H1 (cell line): ENCODE data around the gene LBHD1. TPM values are rescaled to one million over a fixed set of nuclear protein-coding genes. Genes with fewer than 3 reads are reported as not detected.

Source experiments
- CTCF ChIA-PET: fragments of 300-600 bp; sonication (Branson Sonifier 250); formaldehyde crosslinking; loops from one replicate; lab custom pipeline; 2021; ENCODE audit not compliant: partially characterized antibody; lab: Charles Lee
- POLR2A ChIA-PET: fragments of 300-600 bp; sonication (Branson Sonifier 250); formaldehyde crosslinking; loops from one replicate; lab custom pipeline; 2021; ENCODE audit warnings: inconsistent platforms; ENCODE audit not compliant: partially characterized antibody; lab: Charles Lee
- DNase-seq, 2 experiments: peaks; one replicate each; pipeline versions ENCODE4 v3.0.0 to v3.0.0-alpha.2; 2010 to 2022; ENCODE audit warnings: low spot score in 2 of 2, low read depth in 1 of 2, mixed read lengths in 1 of 2
- FAIRE-seq: peaks from 2 replicates; lab custom pipeline; 2011; peaks lifted over from hg19 to GRCh38; lab: Jason Lieb, UNC
- H2AFZ ChIP-seq: 2 replicates; pipeline ENCODE4 v1.8.1; 2012; ENCODE audit warnings: low read length, inconsistent platforms
- H2AK5ac ChIP-seq: 2 replicates; pipeline ENCODE4 v1.6.1; 2013; ENCODE audit warnings: low read depth, low read length
- H2BK120ac ChIP-seq: replicated peaks from 2 replicates; pipeline ENCODE3; 2013; ENCODE audit warnings: low read depth, low read length, inconsistent platforms
- H2BK12ac ChIP-seq: 2 replicates; pipeline ENCODE4 v1.6.1; 2013; ENCODE audit warnings: low read depth, low read length
- H2BK15ac ChIP-seq: 2 replicates; pipeline ENCODE4 v1.6.1; 2013; ENCODE audit warnings: low read length
- H2BK20ac ChIP-seq: 2 replicates; pipeline ENCODE4 v1.6.1; 2013; ENCODE audit warnings: low read length
- H2BK5ac ChIP-seq: 2 replicates; pipeline ENCODE4 v1.6.1; 2013; ENCODE audit warnings: low read depth, low read length
- H3K14ac ChIP-seq: 2 replicates; pipeline ENCODE4 v1.6.1; 2013; ENCODE audit warnings: inconsistent platforms; ENCODE audit not compliant: insufficient read length
- H3K18ac ChIP-seq: 2 replicates; pipeline ENCODE4 v1.6.1; 2013; ENCODE audit warnings: low read length; ENCODE audit errors: extremely low read depth
- H3K23ac ChIP-seq: 2 replicates; pipeline ENCODE4 v1.6.1; 2013; ENCODE audit warnings: inconsistent platforms; ENCODE audit not compliant: insufficient read length
- H3K23me2 ChIP-seq: 2 replicates; pipeline ENCODE4 v1.6.1; 2013; ENCODE audit warnings: low read depth, low read length
- H3K27ac ChIP-seq: 2 replicates; pipeline ENCODE4 v1.6.1; 2011; ENCODE audit warnings: low read depth, low read length, inconsistent platforms
- H3K27me3 ChIP-seq, 4 experiments: replicated peaks in 1 of 4; 1 replicate in 1 of 4; 2 replicates in 3 of 4; pipeline versions ENCODE4 v1.6.1 to v1.8.1; 2011 to 2013; ENCODE audit warnings: low read length in 3 of 4, mild to moderate bottlenecking in 3 of 4, inconsistent platforms in 2 of 4, mixed read lengths in 2 of 4, moderate library complexity in 1 of 4; ENCODE audit not compliant: control insufficient read depth in 3 of 4, insufficient read depth in 3 of 4; ENCODE audit errors: extremely low read depth in 1 of 4
- H3K36me3 ChIP-seq, 4 experiments: 2 replicates each; pipeline versions ENCODE4 v1.6.1 to v1.8.1; 2011 to 2013; ENCODE audit warnings: mild to moderate bottlenecking in 4 of 4, low read length in 3 of 4, moderate library complexity in 2 of 4, control low read depth in 1 of 4, inconsistent platforms in 1 of 4; ENCODE audit not compliant: insufficient read depth in 4 of 4, control insufficient read depth in 2 of 4
- H3K4ac ChIP-seq: replicated peaks from 2 replicates; pipeline ENCODE3; 2013; ENCODE audit warnings: low read length, low read depth, mixed read lengths, inconsistent platforms; ENCODE audit not compliant: insufficient read length
- H3K4me1 ChIP-seq, 4 experiments: replicated peaks in 1 of 4; 1 replicate in 1 of 4; 2 replicates in 3 of 4; pipeline versions ENCODE4 v1.6.1 to v1.8.1; 2011 to 2013; ENCODE audit warnings: low read length in 3 of 4, inconsistent platforms in 2 of 4, mixed read lengths in 1 of 4; ENCODE audit not compliant: insufficient read depth in 4 of 4, control insufficient read depth in 3 of 4
- H3K4me2 ChIP-seq, 2 experiments: 2 replicates each; pipeline versions ENCODE4 v1.6.1 to v1.8.1; 2011 to 2013; ENCODE audit warnings: low read depth in 2 of 2, low read length in 2 of 2, control low read depth in 1 of 2, inconsistent platforms in 1 of 2, mild to moderate bottlenecking in 1 of 2; ENCODE audit not compliant: insufficient read depth in 1 of 2
- H3K4me3 ChIP-seq, 4 experiments: fragments of 200-600, 300-600 bp in 1 of 4; sonication (generic), shearing (Covaris generic), sonication (Bioruptor Twin) in 1 of 4; 2 replicates each; pipeline versions ENCODE4 v1.5.1 to v1.8.1; 2011 to 2016; ENCODE audit warnings: low read length in 4 of 4, low read depth in 3 of 4, control low read depth in 2 of 4, inconsistent platforms in 2 of 4, mild to moderate bottlenecking in 2 of 4, mixed read lengths in 1 of 4, moderate library complexity in 1 of 4; ENCODE audit not compliant: insufficient read depth in 2 of 4; ENCODE audit errors: extremely low read depth in 1 of 4
- H3K56ac ChIP-seq: replicated peaks from 2 replicates; pipeline ENCODE3; 2013; ENCODE audit warnings: low read depth, mild to moderate bottlenecking, mixed read lengths, low read length, inconsistent platforms; ENCODE audit not compliant: insufficient read length
- H3K79me1 ChIP-seq: 2 replicates; pipeline ENCODE4 v1.6.1; 2013; ENCODE audit warnings: low read depth, low read length, control low read depth
- H3K79me2 ChIP-seq, 2 experiments: 2 replicates each; pipeline versions ENCODE4 v1.6.1 to v1.8.1; 2012 to 2013; ENCODE audit warnings: low read length in 2 of 2, mild to moderate bottlenecking in 2 of 2, inconsistent platforms in 1 of 2; ENCODE audit not compliant: insufficient read depth in 2 of 2, control insufficient read depth in 1 of 2
- H3K9ac ChIP-seq, 4 experiments: replicated peaks in 1 of 4; 1 replicate in 1 of 4; 2 replicates in 3 of 4; pipeline versions ENCODE4 v1.6.1 to v1.8.1; 2011 to 2013; ENCODE audit warnings: low read depth in 3 of 4, low read length in 3 of 4, control low read depth in 2 of 4, mild to moderate bottlenecking in 2 of 4, moderate library complexity in 2 of 4, inconsistent platforms in 1 of 4; ENCODE audit errors: extremely low read depth in 1 of 4
- H3K9me3 ChIP-seq, 2 experiments: 2 replicates each; pipeline versions ENCODE4 v1.6.1 to v1.8.1; 2012 to 2013; ENCODE audit warnings: mild to moderate bottlenecking in 2 of 2, moderate library complexity in 2 of 2, control low read depth in 1 of 2, inconsistent platforms in 1 of 2, low read depth in 1 of 2, low read length in 1 of 2, mixed read lengths in 1 of 2; ENCODE audit not compliant: insufficient read depth in 2 of 2
- H4K20me1 ChIP-seq, 2 experiments: replicated peaks in 1 of 2; 2 replicates each; pipeline versions ENCODE3 to v1.8.1; 2011 to 2013; ENCODE audit warnings: inconsistent platforms in 2 of 2, low read length in 2 of 2, mild to moderate bottlenecking in 1 of 2; ENCODE audit not compliant: insufficient read depth in 2 of 2, control insufficient read depth in 1 of 2
- H4K5ac ChIP-seq: 2 replicates; pipeline ENCODE4 v1.6.1; 2013; ENCODE audit warnings: low read length, low read depth, mixed read lengths, inconsistent platforms; ENCODE audit not compliant: insufficient read length
- H4K8ac ChIP-seq: 2 replicates; pipeline ENCODE4 v1.8.0; 2013; ENCODE audit warnings: mild to moderate bottlenecking, moderate library complexity, low read length, inconsistent platforms; ENCODE audit not compliant: insufficient read depth; ENCODE audit errors: extremely low read depth
- H4K91ac ChIP-seq: replicated peaks from 2 replicates; pipeline ENCODE3; 2013; ENCODE audit warnings: low read length, mixed read lengths, inconsistent platforms; ENCODE audit not compliant: insufficient read length
- ATF3 ChIP-seq: IDR thresholded peaks from 2 replicates; pipeline ENCODE4 v1.6.1; 2011; ENCODE audit warnings: low read depth, mild to moderate bottlenecking, low read length; ENCODE audit not compliant: insufficient read depth
- BRCA1 ChIP-seq: IDR thresholded peaks from 2 replicates; pipeline ENCODE4 v1.6.1; 2012; ENCODE audit warnings: low read depth, low read length, improper control_type of control experiment
- CBX8 ChIP-seq: fragments of 300-800, 300-1000 bp; sonication (generic); IDR thresholded peaks from 2 replicates; pipeline ENCODE4 v1.7.1; 2016; ENCODE audit warnings: low read depth, low read length, borderline replicate concordance
- GTF2F1 ChIP-seq: IDR thresholded peaks from 2 replicates; pipeline ENCODE4 v1.6.1; 2012; ENCODE audit warnings: low read depth, low read length, improper control_type of control experiment, borderline replicate concordance
- JUN ChIP-seq: IDR thresholded peaks from 2 replicates; pipeline ENCODE4 v1.6.1; 2011; ENCODE audit warnings: low read depth, mild to moderate bottlenecking, improper control_type of control experiment, low read length
- MAX ChIP-seq: IDR thresholded peaks from 2 replicates; pipeline ENCODE4 v1.6.1; 2012; ENCODE audit warnings: inconsistent platforms
- NRF1 ChIP-seq: IDR thresholded peaks from 2 replicates; pipeline ENCODE4 v1.6.1; 2011; ENCODE audit warnings: mild to moderate bottlenecking, low read depth, low read length, improper control_type of control experiment
- POLR2AphosphoS5 ChIP-seq: IDR thresholded peaks from 2 replicates; pipeline ENCODE4 v1.6.1; 2011; ENCODE audit warnings: low read depth, low read length
- RBBP5 ChIP-seq: IDR thresholded peaks from 2 replicates; pipeline ENCODE4 v1.7.1; 2012; ENCODE audit warnings: low read depth, mild to moderate bottlenecking, inconsistent platforms, low read length, moderate library complexity, borderline replicate concordance
- SP4 ChIP-seq: IDR thresholded peaks from 2 replicates; pipeline ENCODE4 v1.6.1; 2012; ENCODE audit warnings: low read length, inconsistent platforms
- TAF1 ChIP-seq: IDR thresholded peaks from 2 replicates; pipeline ENCODE4 v1.6.1; 2011; ENCODE audit warnings: mild to moderate bottlenecking, low read depth, low read length
- WGBS, 2 experiments: shearing (Covaris generic) in 1 of 2; methylation state at CpG; one replicate each; pipeline versions ENCODE4 v1.1.6 to v1.1.7; 2013 to 2015; ENCODE audit warnings: low lambda C conversion rate in 2 of 2, mixed read lengths in 2 of 2, inconsistent platforms in 1 of 2, low coverage in 1 of 2, missing lambda C conversion rate in 1 of 2; ENCODE audit not compliant: insufficient replicate concordance in 2 of 2, insufficient coverage in 1 of 2, insufficient read length in 1 of 2; ENCODE audit errors: extremely low coverage in 1 of 2, missing lambda C conversion rate in 1 of 2; 5-methylcytosine and 5-hydroxymethylcytosine counted together
- polyA plus RNA-seq, 7 experiments: library from polyadenylated mRNA; depleted of rRNA in 3 of 7; stranded (reverse) in 5 of 7; unstranded in 2 of 7; fragments of >200 nt in 5 of 7; fragments of 200-250 nt in 2 of 7; gene quantifications; 1 replicate in 5 of 7; 2 replicates in 1 of 7; 4 replicates in 1 of 7; pipeline versions ENCODE4 v1.2.1 to v1.2.3, GENCODE V29; 2011 to 2013; ENCODE audit warnings: missing spikeins in 2 of 7, mixed read lengths in 2 of 7
- total RNA-seq: library from RNA; stranded (reverse); fragmentation: NEBNext Ultra II Directional; extraction: Animal tissue kit (Norgen Biotek cat#: 25700); gene quantifications from 2 replicates; pipeline ENCODE4 v1.2.1, GENCODE V29; 2021

LBHD1 gene
- total and polyA plus RNA-seq, 2 of the 8 experiments (the other 6 are each of a cell fraction or from before 2014, with no cell fraction given): 2.3 to 5.2 TPM

- DNase-seq: peak; percentile 87 to 96
- Histone ChIP-seq H2AFZ (no peak within 1 kb of the TSS), H3K79me1 (peaks cover 8% of the 10 kb centered on the region), H3K14ac (no peak within 1 kb of the TSS), H3K18ac (peak within 1 kb of the TSS; percentile 34), H2AK5ac (no peak within 1 kb of the TSS), H3K27ac (peak within 1 kb of the TSS; percentile 90), H2BK5ac (peak within 1 kb of the TSS; percentile 79), H3K23me2 (peaks cover 5% of the 10 kb centered on the region; the same call in 1 of the 2 replicates), H3K9me3 (no peaks in the 10 kb centered on the region), H3K9ac (peak within 1 kb of the TSS; percentile 76 to 97 (median 94)), H3K4me3 (peak within 1 kb of the TSS; percentile 71 to 99 (median 90)), H4K8ac (peak within 1 kb of the TSS; percentile 98), H3K4ac (peak within 1 kb of the TSS; percentile 92), H3K56ac (peak within 1 kb of the TSS; percentile 96), H3K4me1 (no peaks in the 10 kb centered on the region; a peak in 2 of 7 replicates), H2BK20ac (no peak within 1 kb of the TSS), H2BK15ac (no peak within 1 kb of the TSS), H3K36me3 (peaks cover 0 to 28% (median 7%) of the 10 kb centered on the region in 4 experiments; a peak in 6 of 8 replicates), H4K5ac (peak within 1 kb of the TSS; percentile 87), H3K4me2 (peak within 1 kb of the TSS; percentile 78 to 81), H4K20me1 (peaks cover 3 to 18% of the 10 kb centered on the region in 2 experiments), H3K27me3 (no peaks in the 10 kb centered on the region), H4K91ac (peak within 1 kb of the TSS; percentile 89), H3K23ac (no peak within 1 kb of the TSS), H2BK120ac (no peak within 1 kb of the TSS), H2BK12ac (0 out of 2 replicates have a peak within 1 kb of the TSS, but pooled peaks have one; percentile 2), H3K79me2 (peaks cover 7 to 47% of the 10 kb centered on the region in 2 experiments)
- ChIA-PET POLR2A (interaction anchor here (0.5 to 50.4 kb wide), 20 partner anchors 9 to 209 kb away, joined by 3 to 2041 read pairs (median 6); partner anchors contain the start of genes B3GAT3, BSCL2, C11orf98 and CSKMT), CTCF (interaction anchor here (0.6 to 1.4 kb wide), 8 partner anchors 8 to 1290 kb away, joined by 3 to 12 read pairs (median 3); partner anchors contain the start of genes C11orf98 and CSKMT)
- FAIRE-seq: no peak
- WGBS, 2 experiments: 2% methylated on average over 59 of the region's 73 CpGs; no CpG with 5 or more reads in 1 of the 2 experiments
- no peak for TF ChIP-seq GTF2F1
- no peak for TF ChIP-seq BRCA1
- TF ChIP-seq RBBP5: no peak
- no peak for TF ChIP-seq NRF1
- peak; percentile 98 for TF ChIP-seq TAF1
- TF ChIP-seq CBX8: no peak
- no peak for TF ChIP-seq MAX
- no peak for TF ChIP-seq SP4
- TF ChIP-seq POLR2AphosphoS5: peak; percentile 97
- no peak for TF ChIP-seq ATF3
- no peak for TF ChIP-seq JUN
Observed at GRCh38 chr11:62645946-62646824, 25.9 kb downstream of the LBHD1 start, which contains the start of gene GANAB. GANAB (minus strand) TSS chr11:62646613; CDS start chr11:62646599, 14 bp downstream.
